Right ventricle myocardium superior (tissue), 1 donor: Measurements from ENCODE around the gene RELN. TPM values are rescaled to one million over a fixed set of nuclear protein-coding genes. Genes with fewer than 3 reads are reported as not detected.
"Not testable (repeated sequence)": the region's sequence is repeated elsewhere in the genome, so short reads cannot be mapped to it uniquely, and the experiment has no call there.

Source experiments
- ATAC-seq: fragments of 200-7000 bp; cut with Tn5 transposase; one replicate; pipeline ENCODE4 v1.9.1; 2020; ENCODE audit warnings: mild to moderate bottlenecking; ENCODE audit not compliant: poor library complexity
- DNase-seq: peaks from one replicate; pipeline ENCODE4 v3.0.0-alpha.2; 2020
- intact Hi-C: fragments of 100-400 bp; cut with DNase I; formaldehyde crosslinking; loops from one replicate; pipeline ENCODE4 v1.11.2; 2022
- total RNA-seq: library from RNA; stranded (reverse); fragmentation: NEBNext Ultra II Directional; extraction: Animal tissue kit (Norgen Biotek cat#: 25700); gene quantifications from one replicate; pipeline ENCODE4 v1.2.1, GENCODE V29; 2021
- donor health status: DM: no; HTN: yes; CAD: no; lungs with severe emphysema.

The RELN gene
- total RNA-seq, 1 donor from 2014 or later, result 0.56 TPM

DNA sequence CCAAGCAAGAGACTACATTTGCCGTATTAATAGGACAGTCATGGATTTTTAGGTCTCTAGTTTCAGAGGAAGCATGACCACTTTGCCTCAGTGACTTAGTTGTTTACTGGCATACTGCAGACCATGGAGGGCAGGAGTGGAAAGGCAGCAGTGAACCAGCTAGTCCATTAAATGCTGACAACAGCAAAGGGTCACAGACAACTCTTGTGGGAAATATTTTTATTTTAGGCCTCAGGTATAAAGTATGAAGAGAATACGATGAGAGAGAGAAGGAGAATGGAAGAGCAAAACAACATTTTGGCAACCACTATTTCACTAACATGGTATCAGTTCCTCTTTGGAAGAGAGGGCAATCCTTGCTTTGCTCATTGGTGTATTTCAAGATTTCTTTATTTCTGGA is 118.0 kb downstream of the RELN start:
- intact Hi-C loops, result no loop called here
- DNase-seq (no peak), ATAC-seq (no peak)

GRCh38 chr7:103870664-103871063 is 118.8 kb downstream of the RELN start:
- DNase-seq, result no peak
- ATAC-seq, result no peak
- intact Hi-C loops, result no loop called here

DNA sequence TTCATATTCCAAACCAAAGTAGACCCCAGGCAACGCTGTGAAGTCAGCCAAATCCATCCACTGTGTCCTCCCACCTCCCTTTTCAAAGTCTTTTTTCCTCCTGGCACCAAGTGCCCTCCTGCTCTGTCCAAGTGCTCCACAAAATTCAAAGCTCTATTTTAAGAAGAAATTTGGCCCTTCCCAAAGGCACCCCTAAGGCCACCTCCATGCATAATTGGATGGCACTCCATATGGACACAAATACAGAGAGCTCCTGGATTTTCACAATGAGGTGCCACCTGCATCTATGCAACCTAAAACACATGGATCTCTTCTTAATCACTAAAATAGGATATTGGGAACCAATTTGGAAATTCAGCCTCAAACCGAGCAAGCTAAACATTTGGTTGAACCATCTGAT is 121.6 kb downstream of the RELN start:
- ATAC-seq, result no peak
- no peak for DNase-seq
- intact Hi-C loops, result no loop called here

- intact Hi-C loops, result no loop called here
- no peak for DNase-seq
- no peak for ATAC-seq
These were observed 122.5 kb downstream of the RELN start for GRCh38 chr7:103866919-103867318.

DNA sequence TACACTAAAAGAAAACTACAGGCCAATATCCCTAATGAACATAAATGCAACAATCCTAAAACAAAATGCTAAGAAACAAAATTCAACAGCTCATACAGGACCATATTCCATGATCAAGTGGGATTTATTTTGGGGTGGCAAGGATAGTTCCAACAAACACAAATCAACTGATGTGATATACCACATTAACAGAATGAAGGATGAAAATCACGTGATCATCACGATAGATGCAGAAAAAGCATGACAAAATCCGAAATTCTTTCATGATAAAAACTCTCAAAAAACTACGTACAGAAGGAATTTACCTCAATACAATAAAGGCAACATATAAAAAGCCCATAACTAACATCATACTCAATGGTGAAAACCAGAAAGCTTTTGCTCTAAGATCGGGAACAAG is 124.0 kb downstream of the RELN start:
- ATAC-seq, result no peak
- no peak for DNase-seq
- intact Hi-C loops, result no loop called here

GRCh38 chr7:103862302-103863035 is 127.0 kb downstream of the RELN start:
- intact Hi-C loops, result no loop called here
- DNase-seq (no peak), ATAC-seq (no peak)

DNA sequence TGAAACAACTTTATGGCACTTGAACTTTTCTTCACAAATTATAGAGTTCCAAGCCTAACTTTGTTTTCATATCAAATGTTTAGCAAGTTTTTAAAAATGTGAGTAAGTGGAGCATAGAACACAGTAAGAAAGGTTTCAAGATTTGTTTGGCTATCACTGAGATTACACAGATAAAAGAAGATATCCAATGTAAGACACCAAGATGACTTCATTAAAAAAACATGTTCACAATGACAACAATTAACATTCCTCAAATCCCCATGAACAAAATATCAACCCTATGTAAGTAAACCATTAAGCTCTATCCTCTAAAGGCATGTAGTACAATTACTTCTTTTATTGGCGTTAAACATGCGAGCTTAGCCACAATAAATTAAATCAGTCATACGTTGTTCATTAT is 129.7 kb downstream of the RELN start:
- no peak for ATAC-seq
- no peak for DNase-seq
- intact Hi-C loops, result no loop called here

DNA sequence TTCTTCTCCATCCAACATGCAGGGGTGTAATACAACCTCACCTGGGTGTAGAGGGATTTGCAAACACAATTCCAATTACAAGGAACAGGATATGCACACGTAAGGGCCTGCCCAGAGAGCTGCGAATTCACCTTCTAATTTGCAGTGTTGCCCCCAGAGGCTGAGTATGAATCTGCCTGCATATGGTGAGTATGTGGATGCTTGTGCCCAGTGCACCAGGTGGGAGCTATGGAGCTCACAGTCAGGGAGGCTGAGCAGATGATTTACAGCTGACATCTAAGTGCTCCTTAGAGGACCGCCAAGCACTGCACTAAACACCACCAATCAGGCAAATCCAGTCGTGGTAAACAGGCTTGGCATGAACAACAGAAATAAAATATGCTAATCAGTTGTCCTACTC is 132.0 kb downstream of the RELN start:
- ATAC-seq (no peak), DNase-seq (no peak)
- intact Hi-C loops, result no loop called here

DNA sequence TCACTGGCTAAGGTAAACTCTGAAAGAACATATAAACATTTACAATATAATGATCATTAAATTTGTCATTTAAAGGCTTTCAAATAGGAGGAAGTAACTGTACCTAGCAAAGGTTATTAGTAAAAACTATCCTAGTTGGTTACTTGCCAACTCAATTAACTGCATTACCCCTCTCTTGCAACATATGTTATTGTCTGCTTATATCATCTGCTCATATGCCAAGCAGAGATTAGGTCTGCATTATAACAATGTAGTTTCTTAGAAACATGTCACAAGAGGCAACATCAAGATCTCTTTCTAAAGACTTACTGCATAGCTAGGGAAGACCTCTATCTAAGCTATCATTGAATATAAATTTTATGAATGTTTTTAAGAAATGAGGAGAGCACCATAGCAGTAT is 132.5 kb downstream of the RELN start:
- ATAC-seq (no peak), DNase-seq (no peak)
- intact Hi-C loops, result no loop called here

GRCh38 chr7:103855671-103856070 is 133.8 kb downstream of the RELN start:
- no peak for ATAC-seq
- DNase-seq, result no peak
- intact Hi-C loops, result no loop called here

- intact Hi-C loops, result no loop called here
- DNase-seq, result no peak
- no peak for ATAC-seq
These were observed 134.8 kb downstream of the RELN start for GRCh38 chr7:103854611-103855010.

GRCh38 chr7:103851357-103851756 is 138.1 kb downstream of the RELN start:
- intact Hi-C loops, result no loop called here
- ATAC-seq (no peak), DNase-seq (no peak)

- no peak for ATAC-seq
- no peak for DNase-seq
- intact Hi-C loops, result no loop called here
These were observed 145.6 kb downstream of the RELN start for GRCh38 chr7:103843689-103844480.

GRCh38 chr7:103833401-103833800 is 156.1 kb downstream of the RELN start:
- DNase-seq (no peak), ATAC-seq (no peak)
- intact Hi-C loops, result no loop called here

DNA sequence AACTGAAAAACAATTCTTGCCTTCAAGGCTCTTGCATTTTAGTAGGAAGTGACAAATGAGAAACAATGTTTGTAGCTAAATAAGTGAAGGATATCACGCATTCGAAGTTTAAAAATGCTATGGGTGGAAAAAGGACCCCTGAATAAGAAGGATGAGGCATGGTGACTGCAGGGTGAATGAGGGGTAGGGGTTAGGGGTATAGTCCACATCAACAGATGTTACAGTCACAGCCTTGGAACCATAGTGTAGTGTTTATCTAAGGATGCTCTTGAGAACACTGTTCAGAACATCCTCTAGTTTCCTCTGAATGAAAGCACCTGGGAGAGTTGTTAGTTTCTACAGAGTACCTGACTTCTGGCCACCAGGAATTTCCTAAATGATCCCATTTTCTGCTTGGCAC is 157.0 kb downstream of the RELN start:
- intact Hi-C loops, result no loop called here
- ATAC-seq, result no peak
- no peak for DNase-seq

DNA sequence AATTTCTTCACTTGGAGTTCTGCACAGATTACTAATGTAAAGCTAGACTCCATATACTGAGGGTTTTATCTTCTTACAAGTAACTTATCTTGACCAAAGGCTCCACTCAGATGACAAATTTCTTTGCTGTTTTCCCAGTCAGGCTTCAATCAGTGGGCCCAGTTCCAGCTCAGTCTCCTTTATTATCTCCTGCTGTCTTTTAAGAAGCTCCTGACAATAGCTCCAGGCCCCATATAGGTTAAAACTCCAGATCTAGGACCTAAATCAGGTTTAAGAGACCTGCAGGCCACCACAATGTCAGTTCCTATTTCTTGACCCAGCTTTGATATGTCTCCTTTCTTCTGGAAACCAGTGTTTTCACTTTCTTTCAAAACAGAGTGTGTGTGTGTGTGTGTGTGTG is 165.2 kb downstream of the RELN start:
- DNase-seq (no peak), ATAC-seq (no peak)
- intact Hi-C loops, result no loop called here

GRCh38 chr7:103823084-103823483 is 166.4 kb downstream of the RELN start:
- DNase-seq, result no peak
- ATAC-seq, result no peak
- intact Hi-C loops, result no loop called here

- no peak for ATAC-seq
- DNase-seq, result no peak
- intact Hi-C loops, result no loop called here
These were observed 168.4 kb downstream of the RELN start for GRCh38 chr7:103821092-103821491.

DNA sequence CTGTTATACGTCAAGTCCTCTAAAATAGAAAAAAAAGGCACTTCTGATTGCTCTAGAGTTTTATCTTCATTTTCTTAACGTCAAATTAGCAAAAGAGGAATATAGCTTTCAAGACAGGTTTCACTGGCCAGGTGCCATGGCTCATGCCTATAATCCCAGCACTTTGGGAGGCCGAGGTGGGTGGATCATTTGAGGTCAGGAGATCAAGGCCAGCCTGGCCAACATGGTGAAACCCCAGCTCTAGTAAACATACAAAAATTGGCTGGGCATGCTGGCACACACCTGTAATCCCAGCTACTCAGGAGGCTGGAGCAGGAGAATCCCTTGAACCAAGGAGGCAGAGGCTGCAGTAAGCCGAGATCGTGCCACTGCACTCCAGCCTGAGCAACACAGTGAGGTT is 173.5 kb downstream of the RELN start:
- ATAC-seq, DNase-seq, intact Hi-C loops: not testable (repeated sequence)

DNA sequence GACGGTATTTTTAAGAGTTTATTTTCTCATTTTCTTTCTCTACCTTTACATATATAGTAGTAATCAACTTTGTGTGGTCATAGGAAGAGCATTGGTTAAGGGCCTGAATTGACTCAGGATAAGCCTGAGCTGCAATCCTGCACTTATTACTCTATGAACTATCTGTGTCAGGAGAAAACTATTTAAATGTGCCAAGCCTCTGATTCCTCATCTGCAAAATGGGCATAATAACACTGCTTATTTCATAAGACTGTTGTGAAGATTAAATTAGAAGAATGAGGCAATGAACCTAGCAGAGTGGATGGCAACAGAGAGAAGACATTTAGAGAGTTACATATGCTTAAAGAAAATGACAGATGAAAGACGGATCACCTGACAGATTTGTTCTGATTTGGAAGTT is 175.5 kb downstream of the RELN start:
- DNase-seq, result no peak
- intact Hi-C loops, result no loop called here
- no peak for ATAC-seq
